Inflammatory macrophage treated with lipopolysaccharide for 4 hours (primary cell): ENCODE results near the gene KDM6B.

Source experiments
- DNase-seq: peaks from one replicate; pipeline ENCODE4 v3.0.0-alpha.2; 2020

KDM6B gene

DNA sequence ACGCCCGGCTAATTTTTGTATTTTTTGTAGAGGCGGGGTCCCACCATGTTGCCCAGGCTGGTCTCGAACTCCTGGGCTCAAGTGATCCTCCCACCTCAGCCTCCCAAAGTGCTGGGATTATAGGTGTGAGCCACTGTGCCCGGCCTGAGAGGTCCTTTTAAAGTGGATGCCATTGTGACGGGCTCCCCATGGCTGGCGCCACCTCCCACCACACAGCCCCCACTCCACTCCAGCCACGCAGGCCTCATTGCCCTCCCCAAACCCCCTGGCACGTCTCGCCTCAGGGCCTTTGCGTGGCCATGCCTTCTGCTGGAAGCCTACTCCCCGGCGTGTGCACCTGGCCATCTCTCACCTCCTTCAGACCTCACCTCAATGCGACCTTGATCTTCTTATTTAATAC lies 11.9 kb upstream of the KDM6B start:
- DNase-seq, result no peak

GRCh38 chr17:7823581-7824001 lies 10.4 kb upstream of the KDM6B start:
- DNase-seq, result no peak

- DNase-seq, result no peak
These were observed 9.7 kb upstream of the KDM6B start for GRCh38 chr17:7824021-7824924.

DNA sequence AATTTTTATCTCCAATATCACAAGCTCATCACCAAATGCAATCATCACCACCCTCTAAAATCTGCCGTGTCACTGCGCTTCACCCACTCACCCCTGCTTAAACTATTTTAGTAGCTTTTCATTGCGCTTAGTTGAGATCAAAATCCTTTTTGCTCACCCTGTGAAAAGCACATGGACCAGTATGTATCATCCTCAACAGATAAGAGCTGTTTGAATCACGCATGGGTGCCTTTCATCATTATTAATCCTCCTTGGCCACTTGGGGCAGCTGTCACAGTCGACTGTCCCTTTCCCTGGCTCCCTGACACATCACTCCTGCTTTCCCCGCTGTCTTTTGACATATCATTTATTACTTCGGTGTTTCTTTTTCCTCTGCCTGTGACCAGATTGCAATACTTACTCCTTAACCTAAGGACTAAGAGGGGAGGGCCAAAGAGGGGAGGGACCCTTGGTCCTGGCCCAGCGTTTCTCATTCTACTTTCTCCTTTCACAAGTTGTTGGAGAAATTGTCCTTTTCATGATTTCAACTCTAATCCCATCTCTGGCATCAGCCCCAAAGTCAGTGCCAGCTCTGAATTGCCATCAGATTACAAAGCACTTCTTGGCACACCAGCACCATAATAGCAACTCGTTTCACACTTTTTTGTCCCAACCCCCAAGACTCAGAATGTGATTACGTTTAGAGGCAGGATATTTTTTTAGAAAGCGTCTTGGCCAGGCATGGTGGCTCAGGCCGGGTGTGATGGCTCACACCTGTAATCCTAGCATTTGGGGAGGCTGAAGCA lies 8.6 kb upstream of the KDM6B start:
- DNase-seq, result peak; percentile 49

GRCh38 chr17:7830616-7831015 lies 3.4 kb upstream of the KDM6B start:
- no peak for DNase-seq

DNA sequence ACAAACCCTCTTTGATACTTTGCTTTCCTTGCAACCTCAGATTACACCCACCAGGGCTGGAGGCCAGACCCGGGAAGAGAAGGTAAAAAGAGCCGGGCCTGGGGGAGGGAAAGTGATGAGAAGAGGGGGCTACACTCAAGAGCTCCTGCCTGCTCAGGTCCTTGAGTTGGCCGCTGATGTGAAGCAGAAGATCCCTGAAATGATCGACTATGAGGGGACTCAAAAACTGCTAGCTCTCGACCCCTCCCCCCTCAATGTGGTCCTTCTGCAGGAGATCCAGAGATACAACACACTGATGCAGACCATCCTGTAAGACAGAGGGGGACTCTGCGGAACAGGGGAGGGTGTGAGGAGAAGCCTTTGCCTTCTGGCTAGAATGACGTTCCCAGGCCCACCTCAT lies 2.8 kb upstream of the KDM6B start:
- no peak for DNase-seq

DNA sequence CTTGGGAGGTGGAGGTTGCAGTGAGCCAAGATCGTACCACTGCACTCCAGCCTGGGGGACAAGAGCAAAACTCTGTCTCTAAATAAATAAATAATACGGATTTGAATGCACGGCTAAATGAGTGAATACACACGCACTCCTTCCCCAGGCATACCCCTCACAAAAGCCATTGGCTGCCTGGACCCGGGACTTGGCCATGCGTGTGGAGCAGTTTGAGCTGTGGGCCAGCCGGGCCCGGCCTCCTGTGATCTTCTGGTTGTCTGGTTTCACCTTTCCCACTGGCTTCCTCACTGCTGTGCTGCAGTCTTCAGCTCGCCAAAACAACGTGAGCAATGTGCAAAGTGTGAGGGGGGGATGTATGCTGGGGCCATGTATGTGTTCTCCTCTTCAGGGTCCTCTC lies 1.6 kb upstream of the KDM6B start:
- DNase-seq, result no peak

- DNase-seq, result no peak
These were observed 814 bp upstream of the KDM6B start for GRCh38 chr17:7833011-7833794.

DNA sequence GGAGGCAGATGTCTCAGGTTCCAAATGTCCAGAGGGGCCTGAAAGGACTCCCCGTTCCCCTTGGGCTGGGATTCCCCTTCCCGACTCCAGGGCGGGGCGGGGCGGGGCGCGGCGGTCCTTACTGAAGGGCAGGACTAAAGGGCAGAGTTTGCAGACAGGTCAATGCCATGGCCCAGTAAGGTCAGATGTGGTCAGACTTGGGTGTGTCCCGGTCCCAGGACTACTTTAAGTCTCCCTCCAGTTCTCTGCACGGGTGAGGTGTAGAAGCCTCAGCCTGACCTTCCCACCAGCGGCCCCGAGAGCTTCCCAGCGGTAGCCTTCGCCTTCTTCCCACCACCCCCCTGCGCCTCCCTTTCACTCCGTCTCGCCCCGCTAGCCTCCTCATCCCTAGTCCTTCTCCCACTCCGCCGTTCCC lies 532 bp downstream of the KDM6B start:
- DNase-seq, result peak; percentile 91

GRCh38 chr17:7834957-7835813 lies 1.2 kb downstream of the KDM6B start:
- peak; percentile 95 for DNase-seq

DNA sequence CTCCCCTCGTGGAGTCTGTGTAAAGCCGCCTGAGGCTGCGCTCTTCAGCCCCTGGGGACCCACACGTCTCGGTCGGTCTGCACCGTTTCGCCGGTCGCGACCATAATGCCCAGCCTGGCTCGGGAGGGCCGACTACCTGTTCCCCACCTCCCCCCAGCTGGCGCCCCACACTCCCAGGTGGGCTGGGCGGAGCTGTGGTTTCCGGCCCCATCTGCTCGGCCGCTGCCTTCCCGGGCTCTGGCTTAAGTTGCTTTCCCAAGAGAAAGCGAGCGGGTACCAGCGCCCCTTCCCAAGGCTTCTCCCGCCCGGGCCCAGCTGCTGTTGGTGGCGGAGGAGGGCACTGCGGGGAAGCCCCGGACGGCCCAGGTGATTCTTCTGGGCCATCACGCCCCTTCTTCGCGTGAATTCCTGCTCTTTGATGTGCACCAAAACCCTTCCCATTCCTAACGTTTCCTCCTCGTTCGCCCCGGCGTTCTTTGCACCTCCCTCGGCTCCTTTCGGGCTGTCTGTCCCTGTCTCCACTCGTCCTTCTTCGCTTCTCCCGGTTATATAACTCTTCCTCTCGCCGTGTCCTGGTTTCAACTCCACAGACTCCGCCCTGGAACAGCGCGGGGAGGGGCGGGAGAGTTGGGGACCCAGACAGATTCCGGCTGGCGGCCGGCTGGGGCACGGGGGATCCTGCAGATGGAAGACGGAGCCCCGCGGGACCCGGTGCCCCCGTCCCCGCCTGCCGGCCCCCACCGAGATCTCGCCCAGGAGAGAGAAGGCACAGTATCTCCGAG lies 2.0 kb downstream of the KDM6B start:
- DNase-seq, result no peak

DNA sequence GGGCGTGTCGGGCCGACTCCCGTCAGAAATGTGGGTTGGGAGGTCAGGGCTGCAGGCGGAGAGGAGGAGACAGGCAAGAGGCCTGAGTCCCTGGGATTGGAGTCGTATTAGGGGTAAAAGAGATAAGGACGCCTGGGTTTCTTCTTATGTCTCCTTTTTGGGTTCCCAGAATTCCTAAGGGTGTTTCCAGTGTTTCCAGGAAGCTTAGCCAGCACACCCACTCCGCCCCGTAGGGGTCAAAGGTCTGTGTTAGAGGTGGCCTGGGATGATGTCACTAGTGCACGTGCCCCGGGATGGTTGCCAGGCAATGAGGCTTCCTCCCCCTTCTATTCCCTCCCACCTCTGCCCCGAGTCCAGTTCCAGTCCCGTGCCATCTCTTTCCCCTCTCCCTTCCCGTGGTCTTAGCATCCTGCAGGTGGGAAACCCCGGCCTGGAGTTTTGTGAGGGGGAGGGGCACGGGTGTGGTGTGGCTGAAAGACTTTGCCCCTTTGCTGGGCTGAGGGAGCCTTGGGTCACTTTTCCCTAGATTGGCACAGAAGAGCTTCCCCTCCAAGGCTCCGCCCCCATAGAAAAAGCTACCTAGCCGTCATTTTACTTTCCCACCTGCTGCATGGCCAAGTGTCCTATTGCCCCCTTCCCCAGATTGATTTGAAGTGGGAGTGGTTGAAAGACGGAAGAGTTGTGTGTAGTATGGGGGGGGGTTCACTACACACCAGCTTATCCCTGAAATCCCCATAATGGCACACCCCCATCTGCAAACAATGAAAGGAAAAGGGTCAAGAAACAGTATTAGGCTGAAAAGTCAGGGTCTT lies 2.8 kb downstream of the KDM6B start:
- DNase-seq, result peak; percentile 85

GRCh38 chr17:7837408-7838088 lies 3.5 kb downstream of the KDM6B start:
- DNase-seq, result peak; percentile 77

DNA sequence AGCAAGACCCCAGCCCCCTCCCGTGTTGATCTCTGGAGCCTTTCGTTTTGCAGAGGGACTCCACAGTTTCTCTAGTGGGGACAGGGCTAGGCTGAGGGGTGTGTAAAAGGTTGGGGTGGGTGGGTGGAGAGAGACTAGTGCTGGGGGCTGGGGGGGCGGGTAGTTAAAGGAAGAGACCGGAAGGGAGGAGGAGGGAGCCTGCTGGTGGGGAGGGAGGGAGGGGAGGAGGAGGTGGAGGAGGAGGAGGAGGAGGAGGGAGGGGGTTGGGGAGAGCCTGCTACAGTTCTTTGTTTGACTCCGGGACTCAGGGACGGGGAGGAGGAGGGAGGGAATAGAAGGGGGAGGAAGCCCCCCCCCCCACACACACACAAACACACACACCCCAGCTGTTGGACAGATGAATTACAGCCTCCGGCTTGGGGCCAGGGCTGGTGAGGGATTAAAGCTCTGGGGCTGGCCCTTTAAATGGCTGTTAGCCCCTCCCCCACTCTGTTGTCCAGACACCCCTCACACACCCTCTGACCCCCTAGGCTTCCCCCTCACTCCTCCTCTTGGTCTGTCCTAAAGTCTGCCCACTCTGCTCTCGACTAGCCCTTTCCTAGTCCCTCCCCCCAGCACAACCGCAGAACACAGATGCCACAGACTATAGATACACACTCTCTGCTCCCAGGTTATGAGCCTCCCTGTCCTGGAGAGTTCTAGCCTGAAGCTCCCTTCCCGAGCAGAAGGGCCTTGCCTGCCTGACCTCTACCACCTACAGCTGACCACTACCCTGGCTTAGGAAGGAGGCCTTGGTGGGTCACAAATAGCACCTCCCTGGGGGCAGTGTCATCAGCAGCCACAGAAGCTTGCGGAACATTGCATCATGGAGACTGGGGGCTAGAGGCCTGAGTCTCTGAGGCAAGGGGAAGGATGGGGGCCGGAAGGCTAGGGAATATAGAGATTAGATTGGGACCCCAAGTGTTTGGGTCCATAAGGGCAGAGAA lies 4.4 kb downstream of the KDM6B start:
- DNase-seq, result peak; percentile 55

DNA sequence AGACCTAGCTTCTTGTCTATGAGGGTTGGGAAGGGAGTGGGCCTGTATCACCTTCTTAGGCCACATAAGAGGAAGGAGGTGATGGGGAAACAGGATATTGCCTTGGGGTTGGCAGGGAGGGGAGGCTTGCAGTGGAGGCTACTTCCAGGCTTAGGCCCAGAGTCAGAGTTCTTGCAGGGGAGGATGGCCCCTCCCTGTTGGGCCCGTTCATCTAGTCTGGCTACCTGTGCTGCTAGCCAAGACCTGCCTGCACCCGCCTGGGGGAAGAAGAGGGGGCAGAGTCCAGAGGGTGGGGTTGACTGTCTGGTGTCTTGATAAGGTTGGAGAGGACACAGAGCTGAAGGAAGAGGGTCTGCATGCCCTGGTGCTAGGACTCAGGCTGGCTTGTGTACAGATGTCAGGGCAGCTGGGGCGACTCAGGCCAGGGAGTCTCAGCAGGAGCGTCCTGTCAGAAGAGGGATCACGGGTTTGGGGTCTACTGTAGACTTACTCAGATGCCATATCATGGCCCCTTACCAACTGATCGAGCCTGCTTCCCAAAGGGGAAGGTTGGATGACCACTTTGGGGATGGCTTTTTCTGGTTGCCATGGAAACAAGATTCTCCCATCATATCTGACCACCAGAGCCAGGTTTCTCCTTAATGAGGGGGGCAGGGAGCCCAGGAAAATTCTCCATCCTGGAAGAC lies 5.3 kb downstream of the KDM6B start:
- DNase-seq, result peak; percentile 70

DNA sequence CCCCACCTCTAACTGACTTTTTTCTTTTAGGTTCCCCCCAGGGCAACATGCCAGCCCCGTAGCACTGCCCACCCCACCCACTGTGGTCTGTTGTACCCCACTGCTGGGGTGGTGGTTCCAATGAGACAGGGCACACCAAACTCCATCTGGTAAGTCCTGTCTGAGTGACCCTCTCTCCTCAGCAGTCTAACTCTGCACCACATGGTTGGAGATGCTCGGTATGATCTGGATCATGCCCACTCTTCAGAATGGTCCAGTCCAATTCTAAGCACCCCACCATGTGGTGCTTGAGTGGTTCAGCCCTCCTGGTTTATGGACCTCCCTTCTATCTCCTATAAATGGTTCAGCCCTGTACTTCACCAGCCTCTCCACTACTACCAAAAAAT lies 5.9 kb downstream of the KDM6B start:
- peak; percentile 36 for DNase-seq

GRCh38 chr17:7840441-7840840 lies 6.4 kb downstream of the KDM6B start:
- DNase-seq, result no peak

DNA sequence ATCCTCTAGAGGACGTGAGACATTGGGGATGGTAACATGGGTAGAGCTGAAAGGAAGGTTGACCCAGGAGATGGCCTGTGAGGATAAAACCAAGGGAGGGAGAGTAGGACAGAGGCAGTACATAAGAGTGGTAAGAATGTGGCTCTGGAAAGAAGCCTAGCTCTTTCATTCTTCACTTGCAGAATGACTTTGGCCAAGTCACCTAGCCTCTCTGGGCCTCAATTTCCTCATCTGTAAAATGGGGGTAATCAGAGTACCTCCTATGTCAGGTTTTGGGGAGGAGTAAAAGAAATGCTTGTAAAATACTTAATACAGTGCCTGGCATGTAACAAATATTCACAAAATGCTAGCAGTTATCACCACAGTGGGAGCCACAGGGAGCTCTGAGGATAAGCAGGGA lies 6.9 kb downstream of the KDM6B start:
- DNase-seq, result no peak
